K562 (cell line): ENCODE data around the gene FAM114A2. TPM values are rescaled to one million over a fixed set of nuclear protein-coding genes. Genes with fewer than 3 reads are reported as not detected.

ENCODE experiments used
- ATAC-seq: fragments of 200-7000 bp; cut with Tn5 transposase; 3 replicates; pipeline ENCODE4 v1.9.1; 2020; ENCODE audit warnings: moderate library complexity
- BruUV-seq: library from RNA; stranded (reverse); fragments of 400-500 nt; replicated peaks from 2 replicates; lab custom pipeline; 2021; lab: Mats Ljungman, UMichigan
- CTCF ChIA-PET: fragments of 300-600 bp; formaldehyde crosslinking; extraction: SDS; loops from one replicate; lab custom pipeline; 2021; ENCODE audit warnings: low intra/inter-chr PET ratio; lab: Yijun Ruan, JAX
- POLR2A ChIA-PET: fragments of 300-600, 350-650 bp; sonication (Branson Sonifier 250); formaldehyde crosslinking; extraction: SDS; loops from one replicate; lab custom pipeline; 2021; ENCODE audit warnings: antibody characterized with exemption, inconsistent platforms; lab: Yijun Ruan, JAX
- DNase-seq, 4 experiments: peaks; one replicate each; pipeline versions ENCODE4 v3.0.0 to v3.0.0-alpha.2; 2011 to 2018; ENCODE audit warnings: low spot score in 3 of 4, mixed read lengths in 3 of 4; ENCODE audit errors: extremely low read depth in 1 of 4
- FAIRE-seq: peaks from 2 replicates; lab custom pipeline; 2011; peaks lifted over from hg19 to GRCh38; lab: Jason Lieb, UNC
- H2AFZ ChIP-seq: 2 replicates; pipeline ENCODE4 v1.6.0; 2011; ENCODE audit warnings: low read depth, low read length, control low read depth, inconsistent platforms
- H3K27ac ChIP-seq: fragments of 200-600 bp; 3 replicates; pipeline ENCODE4 v1.8.0; 2011; ENCODE audit warnings: low read depth, mild to moderate bottlenecking, control low read depth, inconsistent platforms, low read length, moderate library complexity, mixed read lengths; ENCODE audit errors: extremely low read depth
- H3K27me3 ChIP-seq, 2 experiments: fragments of 300-600 bp in 1 of 2; 2 replicates in 1 of 2; 3 replicates in 1 of 2; pipeline versions ENCODE4 v1.6.0 to v1.8.0; 2011; ENCODE audit warnings: inconsistent platforms in 2 of 2, low read length in 2 of 2, mild to moderate bottlenecking in 1 of 2, mixed read lengths in 1 of 2, moderate library complexity in 1 of 2; ENCODE audit not compliant: control insufficient read depth in 2 of 2, insufficient read depth in 2 of 2
- H3K36me3 ChIP-seq: fragments of 300-600 bp; 3 replicates; pipeline ENCODE4 v1.8.0; 2011; ENCODE audit warnings: mild to moderate bottlenecking, low read length, inconsistent platforms; ENCODE audit not compliant: control insufficient read depth, insufficient read depth
- H3K4me1 ChIP-seq, 2 experiments: fragments of 200-600 bp in 1 of 2; replicated peaks in 1 of 2; 2 replicates in 1 of 2; 3 replicates in 1 of 2; pipeline versions ENCODE4 v1.5.1 to v1.8.0; 2011; ENCODE audit warnings: inconsistent platforms in 2 of 2, low read length in 2 of 2, mild to moderate bottlenecking in 1 of 2, mixed read lengths in 1 of 2, moderate library complexity in 1 of 2; ENCODE audit not compliant: control insufficient read depth in 2 of 2, insufficient read depth in 2 of 2
- H3K4me2 ChIP-seq: 2 replicates; pipeline ENCODE4 v1.6.1; 2011; ENCODE audit warnings: low read length, control low read depth, inconsistent platforms, mixed read lengths; ENCODE audit not compliant: insufficient read depth
- H3K4me3 ChIP-seq: fragments of 200-600 bp; sonication (generic), shearing (Covaris generic); 2 replicates; pipeline ENCODE4 v1.5.1; 2016; ENCODE audit warnings: control low read depth, inconsistent platforms
- H3K79me2 ChIP-seq: fragments of 200-600 bp; 3 replicates; pipeline ENCODE4 v1.8.0; 2011; ENCODE audit warnings: low read length, inconsistent platforms; ENCODE audit not compliant: control insufficient read depth, insufficient read depth
- H3K9ac ChIP-seq, 2 experiments: 2 replicates each; pipeline versions ENCODE4 v1.6.0 to v1.6.1; 2011; ENCODE audit warnings: low read depth in 2 of 2, low read length in 2 of 2, control low read depth in 1 of 2, inconsistent platforms in 1 of 2, mild to moderate bottlenecking in 1 of 2, mixed read lengths in 1 of 2; ENCODE audit not compliant: insufficient read depth in 1 of 2
- H3K9me1 ChIP-seq: one replicate; pipeline ENCODE4 v1.6.0; 2011; ENCODE audit warnings: inconsistent platforms, mild to moderate bottlenecking, low read length, moderate library complexity; ENCODE audit not compliant: control insufficient read depth, insufficient read depth
- H3K9me3 ChIP-seq: replicated peaks from 2 replicates; pipeline ENCODE4 v1.5.1; 2011; ENCODE audit warnings: low read depth, low read length, inconsistent platforms; ENCODE audit not compliant: control insufficient read depth, insufficient read depth
- H4K20me1 ChIP-seq: replicated peaks from 2 replicates; pipeline ENCODE4 v1.6.1; 2011; ENCODE audit warnings: low read length, inconsistent platforms, mixed read lengths; ENCODE audit not compliant: control insufficient read depth, insufficient read depth
- ARID2 ChIP-seq: fragments of 450-650 bp; IDR thresholded peaks from 2 replicates; pipeline ENCODE4 v1.6.1; 2017; ENCODE audit warnings: antibody characterized with exemption, mild to moderate bottlenecking
- CREB5 ChIP-seq: fragments of 250-450 bp; sonication (Bioruptor Pico); IDR thresholded peaks from 2 replicates; pipeline ENCODE4 v1.5.0; 2020; ENCODE audit warnings: mild to moderate bottlenecking
- CTCF ChIP-seq, 3 experiments: IDR thresholded peaks in 2 of 3; conservative IDR thresholded peaks in 1 of 3; 2 replicates each; pipeline ENCODE4 v1.5.1; 2011 to 2012; ENCODE audit warnings: low read length in 3 of 3, mild to moderate bottlenecking in 3 of 3, control low read depth in 2 of 3, improper control_type of control experiment in 1 of 3, inconsistent platforms in 1 of 3, low read depth in 1 of 3, mixed read lengths in 1 of 3, moderate library complexity in 1 of 3; ENCODE audit not compliant: insufficient read depth in 2 of 3
- EGR1 ChIP-seq: fragments of 450-650 bp; conservative IDR thresholded peaks from 2 replicates; pipeline ENCODE4 v1.6.1; 2017; ENCODE audit warnings: mild to moderate bottlenecking
- ESRRA ChIP-seq: fragments of 450-650 bp; IDR thresholded peaks from 2 replicates; pipeline ENCODE4 v1.6.1; 2014; ENCODE audit warnings: low read depth, mild to moderate bottlenecking, moderate library complexity, borderline replicate concordance
- FUS ChIP-seq: fragments of 200-400 bp; formaldehyde crosslinking; optimal IDR thresholded peaks from 2 replicates; pipeline ENCODE3; 2017; ENCODE audit warnings: low read depth, low read length
- RAD21 ChIP-seq, 2 experiments: fragments of 250-450 bp in 1 of 2; fragments of 450-650 bp in 1 of 2; sonication (Bioruptor Pico) in 1 of 2; formaldehyde crosslinking in 1 of 2; IDR thresholded peaks in 1 of 2; conservative IDR thresholded peaks in 1 of 2; 2 replicates each; pipeline versions ENCODE4 v1.4.0 to v1.8.0; 2020 to 2022; ENCODE audit warnings: mild to moderate bottlenecking in 2 of 2, moderate library complexity in 1 of 2
- RBM17 ChIP-seq: fragments of 200-400 bp; formaldehyde crosslinking; IDR thresholded peaks from 2 replicates; pipeline ENCODE4 v1.6.1; 2017; ENCODE audit warnings: low read depth, mild to moderate bottlenecking, low read length, borderline replicate concordance
- RNF2 ChIP-seq: sonication (generic); IDR thresholded peaks from 2 replicates; pipeline ENCODE4 v1.6.1; 2016
- STAG1 ChIP-seq: sonication (generic); formaldehyde crosslinking; IDR thresholded peaks from 2 replicates; pipeline ENCODE4 v1.5.0; 2020; ENCODE audit warnings: missing genetic modification reagents, borderline replicate concordance
- THRAP3 ChIP-seq: fragments of 450-650 bp; IDR thresholded peaks from 2 replicates; pipeline ENCODE4 v1.6.1; 2016; ENCODE audit warnings: mild to moderate bottlenecking, inconsistent platforms, borderline replicate concordance
- TRIM24 ChIP-seq, 2 experiments: fragments of 450-650 bp; IDR thresholded peaks; 2 replicates each; pipeline ENCODE4 v1.6.1; 2016
- ZBTB7A ChIP-seq: IDR thresholded peaks from 2 replicates; pipeline ENCODE4 v1.6.1; 2011; ENCODE audit warnings: low read depth, mild to moderate bottlenecking, low read length, moderate library complexity, borderline replicate concordance; ENCODE audit not compliant: control insufficient read depth
- ZC3H4 ChIP-seq: sonication (generic); formaldehyde crosslinking; IDR thresholded peaks from 2 replicates; pipeline ENCODE4 v1.9.0; 2021; ENCODE audit warnings: missing genetic modification reagents, borderline replicate concordance
- ZNF431 ChIP-seq: sonication (generic); formaldehyde crosslinking; IDR thresholded peaks from 2 replicates; pipeline ENCODE4 v1.8.0; 2022; ENCODE audit warnings: mild to moderate bottlenecking, missing genetic modification reagents
- WGBS: fragments of 100-300 bp; shearing (Covaris generic); methylation state at CpG from one replicate; pipeline ENCODE4 v1.1.6; 2016; ENCODE audit warnings: low coverage, mixed read lengths; ENCODE audit not compliant: insufficient coverage; ENCODE audit errors: missing lambda C conversion rate; 5-methylcytosine and 5-hydroxymethylcytosine counted together
- in situ Hi-C: fragments of 300-500 bp; cut with MboI; formaldehyde crosslinking; loops from 4 replicates; pipeline ENCODE4 v1.15.0; 2018; ENCODE audit warnings: inconsistent platforms, mixed read lengths
- intact Hi-C: fragments of 100-400 bp; cut with micrococcal nuclease; formaldehyde crosslinking; loops from 2 replicates; pipeline ENCODE4 v1.14.2; 2022
- polyA plus RNA-seq, 8 experiments: library from polyadenylated mRNA; depleted of rRNA in 4 of 8; stranded (reverse) in 5 of 8; unstranded in 3 of 8; fragments of >200 nt; fragmentation: Nextera tagmentation in 2 of 8; fragmentation: Illumina TruSeq in 1 of 8; extraction: Ambion mirVana in 2 of 8; extraction: Trizol in 1 of 8; gene quantifications; 2 replicates each; pipeline versions ENCODE4 v1.2.1 to v1.2.3, GENCODE V29; 2011 to 2014; ENCODE audit warnings: inconsistent platforms in 1 of 8, missing spikeins in 1 of 8
- total RNA-seq, 7 experiments: library from RNA; depleted of rRNA in 6 of 7; stranded (reverse); fragments of >200 nt in 6 of 7; fragmentation: Illumina TruSeq in 2 of 7; extraction: Trizol in 2 of 7; gene quantifications; 2 replicates each; pipeline versions ENCODE4 v1.2.1 to v1.2.3, GENCODE V29; 2011 to 2021; ENCODE audit warnings: low replicate concordance in 1 of 7
- TF ChIP-seq, protein P1 (sequence below): fragments of 450-650 bp; formaldehyde crosslinking; IDR thresholded peaks from 2 replicates; pipeline ENCODE4 v1.4.0; 2020; ENCODE audit warnings: mild to moderate bottlenecking, moderate library complexity

Gene FAM114A2
- total and polyA plus RNA-seq, 9 of the 15 experiments (the other 6 are each of a cell fraction or from before 2014, with no cell fraction given), result 14.4 to 28.1 (median 21.2) TPM

DNA sequence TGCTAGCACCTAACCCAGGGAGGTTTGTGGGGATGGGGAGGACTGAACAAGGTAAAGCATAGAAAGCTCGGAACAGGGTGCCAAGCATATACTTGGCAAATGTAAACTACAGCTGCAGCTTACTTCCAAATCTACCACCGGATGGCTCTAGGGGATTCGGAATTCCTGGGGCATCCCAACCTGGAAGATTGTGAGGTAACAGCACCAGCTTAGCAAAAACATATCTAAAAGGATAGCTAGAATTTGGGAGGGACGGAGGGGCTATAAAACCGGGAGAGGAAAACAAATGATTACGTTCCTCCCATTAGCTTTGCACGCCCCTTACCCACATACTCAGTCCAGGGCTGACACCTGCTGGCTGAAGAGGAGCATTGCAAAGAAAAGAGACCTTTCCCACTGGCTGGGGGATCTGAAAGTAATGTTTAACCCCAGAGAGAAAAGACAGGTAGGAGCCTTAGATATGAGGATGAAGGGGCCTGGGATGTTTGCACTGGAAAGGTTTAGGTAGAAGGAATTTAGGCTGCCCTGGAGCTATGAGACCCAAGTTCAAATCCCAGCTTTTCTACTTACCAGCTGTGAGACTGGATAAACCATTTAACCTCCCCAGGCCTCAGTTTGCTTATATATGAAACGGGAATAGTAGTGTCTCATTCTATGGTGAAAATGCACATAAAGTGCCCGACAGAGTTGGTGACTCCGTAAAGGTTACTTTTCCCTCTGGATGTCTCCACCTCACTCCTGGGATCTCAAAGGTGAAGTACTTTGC lies 73.6 kb downstream of the FAM114A2 start:
- DNase-seq, result peak; percentile 70 to 80 (median 78)
- Histone ChIP-seq H3K27me3 (peaks cover 0 to 20% of the 10 kb centered on the region in 2 experiments; a peak in 3 of 5 replicates), H3K36me3 (no peaks in the 10 kb centered on the region), H3K4me2 (no peak overlapping the region), H3K4me1 (no peaks in the 10 kb centered on the region), H2AFZ (peak overlapping the region; percentile 17; the same call in 1 of the 2 replicates), H3K79me2 (no peaks in the 10 kb centered on the region), H4K20me1 (no peaks in the 10 kb centered on the region), H3K9ac (no peak overlapping the region), H3K9me1 (no peaks in the 10 kb centered on the region), H3K9me3 (no peaks in the 10 kb centered on the region), H3K27ac (no peak overlapping the region), H3K4me3 (no peak overlapping the region)
- intact Hi-C loops (loop anchor here (1.0 to 5.0 kb wide), 4 partner anchors 148 to 1433 kb away; no protein-coding TSS in a partner anchor), in situ Hi-C loops (loop anchor here (10.0 kb wide), 2 partner anchors 640 to 1430 kb away; no protein-coding TSS in a partner anchor)
- ChIA-PET CTCF (interaction anchor here (0.5 to 2.2 kb wide), 5 partner anchors 9 to 1432 kb away, joined by 3 to 11 read pairs (median 4); no protein-coding TSS in a partner anchor), POLR2A (interaction anchor here (0.6 to 0.8 kb wide), 4 partner anchors 15 to 1432 kb away, joined by 3 to 4 read pairs (median 3); no protein-coding TSS in a partner anchor)
- ATAC-seq, result peak; percentile 90
- no TSS peak for BruUV-seq
- peak; percentile 90 for FAIRE-seq
- under 1% methylated on average over 10 of the region's 10 CpGs for WGBS
- no peak for TF ChIP-seq ZNF431 (CRISPR knock-in tag)
- peak; percentile 70; the same call in 1 of the 2 replicates for TF ChIP-seq ARID2
- no peak for TF ChIP-seq ZC3H4 (CRISPR knock-in tag)
- no peak for TF ChIP-seq TRIM24 (IDR thresholded peaks at IDR 0.05)
- TF ChIP-seq, protein P1, sequence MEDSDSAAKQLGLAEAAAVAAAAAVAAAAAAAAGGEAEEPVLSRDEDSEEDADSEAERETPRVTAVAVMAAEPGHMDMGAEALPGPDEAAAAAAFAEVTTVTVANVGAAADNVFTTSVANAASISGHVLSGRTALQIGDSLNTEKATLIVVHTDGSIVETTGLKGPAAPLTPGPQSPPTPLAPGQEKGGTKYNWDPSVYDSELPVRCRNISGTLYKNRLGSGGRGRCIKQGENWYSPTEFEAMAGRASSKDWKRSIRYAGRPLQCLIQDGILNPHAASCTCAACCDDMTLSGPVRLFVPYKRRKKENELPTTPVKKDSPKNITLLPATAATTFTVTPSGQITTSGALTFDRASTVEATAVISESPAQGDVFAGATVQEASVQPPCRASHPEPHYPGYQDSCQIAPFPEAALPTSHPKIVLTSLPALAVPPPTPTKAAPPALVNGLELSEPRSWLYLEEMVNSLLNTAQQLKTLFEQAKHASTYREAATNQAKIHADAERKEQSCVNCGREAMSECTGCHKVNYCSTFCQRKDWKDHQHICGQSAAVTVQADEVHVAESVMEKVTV (CRISPR knock-in tag), result peak; percentile 92
- TF ChIP-seq THRAP3, result no peak
- no peak for TF ChIP-seq RNF2
- TF ChIP-seq ESRRA, result 0 out of 2 replicates have a peak, but pooled peaks have one; percentile 27
- TF ChIP-seq RBM17, result no peak
- peak; percentile 74; the same call in 1 of the 2 replicates for TF ChIP-seq STAG1 (CRISPR knock-in tag)
- no peak for TF ChIP-seq EGR1
- peak; percentile 90 to 94 for TF ChIP-seq RAD21 (CRISPR knock-in tag; conservative IDR thresholded peaks at IDR 0.05 in 1 of 2, IDR thresholded peaks at IDR 0.05 in 1 of 2)
- TF ChIP-seq ZBTB7A, result 0 out of 2 replicates have a peak, but pooled peaks have one; percentile 17
- TF ChIP-seq CREB5 (CRISPR knock-in tag), result no peak
- TF ChIP-seq CTCF (IDR thresholded peaks at IDR 0.05 in 2 of 3, conservative IDR thresholded peaks at IDR 0.05 in 1 of 3; ENCODE audit: insufficient read depth in 2 of 3, low read depth in 1 of 3, low read length in 3 of 3), result peak; percentile 78 to 93 (median 85)
- TF ChIP-seq FUS, result no peak
